Measurements from ENCODE around the gene PVALB.

Gene PVALB

DNA sequence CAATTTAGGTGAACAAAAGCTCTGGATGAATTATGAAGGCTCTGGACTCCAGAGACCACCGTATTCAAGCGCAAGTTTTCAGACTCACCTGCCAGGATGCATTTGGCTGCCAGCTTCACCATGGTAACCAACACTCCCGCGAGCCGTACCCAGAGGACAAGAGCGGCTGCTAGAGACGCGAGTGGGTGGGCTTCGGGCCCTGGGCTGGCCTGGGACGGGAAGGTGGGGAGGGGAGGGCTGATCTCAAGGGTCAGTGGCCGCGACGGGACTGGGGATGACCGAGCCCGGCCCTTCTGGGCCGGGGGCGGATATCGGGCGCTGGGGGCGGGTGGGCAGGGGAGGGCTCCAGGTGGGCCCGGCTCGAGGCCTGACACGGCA, 41.3 kb downstream of the PVALB start:
- no peak for FAIRE-seq
- DNase-seq (ENCODE audit: low spot score), result peak; percentile 4

DNA sequence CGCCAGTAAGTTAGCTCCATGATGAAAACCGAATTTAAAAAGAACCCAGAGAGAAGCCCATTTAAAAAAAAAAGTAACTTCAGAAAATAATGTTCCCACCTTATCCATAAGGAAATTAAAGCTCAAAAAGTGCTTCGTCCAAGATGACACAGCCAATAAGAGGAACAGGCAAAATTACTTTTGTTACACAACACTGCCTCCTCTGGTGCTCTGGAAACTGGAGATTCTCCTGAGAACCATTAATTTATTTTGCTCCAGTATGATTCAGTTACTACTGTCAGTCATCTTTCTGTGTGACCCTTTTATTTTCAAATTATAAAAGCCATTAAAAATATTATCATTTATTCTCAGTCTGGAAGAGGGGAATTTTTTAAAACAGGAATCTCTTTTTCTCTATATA, 42.9 kb downstream of the PVALB start:
- peak; percentile 9 for DNase-seq (ENCODE audit: low spot score)
- FAIRE-seq, result peak; percentile 5

- FAIRE-seq, result no peak
- DNase-seq (ENCODE audit: low spot score), result no peak
These were observed 44.4 kb downstream of the PVALB start for GRCh38 chr22:36772451-36772850.

- FAIRE-seq (no peak), DNase-seq (ENCODE audit: low spot score) (no peak)
These were observed 45.3 kb downstream of the PVALB start for GRCh38 chr22:36771356-36772063.

DNA sequence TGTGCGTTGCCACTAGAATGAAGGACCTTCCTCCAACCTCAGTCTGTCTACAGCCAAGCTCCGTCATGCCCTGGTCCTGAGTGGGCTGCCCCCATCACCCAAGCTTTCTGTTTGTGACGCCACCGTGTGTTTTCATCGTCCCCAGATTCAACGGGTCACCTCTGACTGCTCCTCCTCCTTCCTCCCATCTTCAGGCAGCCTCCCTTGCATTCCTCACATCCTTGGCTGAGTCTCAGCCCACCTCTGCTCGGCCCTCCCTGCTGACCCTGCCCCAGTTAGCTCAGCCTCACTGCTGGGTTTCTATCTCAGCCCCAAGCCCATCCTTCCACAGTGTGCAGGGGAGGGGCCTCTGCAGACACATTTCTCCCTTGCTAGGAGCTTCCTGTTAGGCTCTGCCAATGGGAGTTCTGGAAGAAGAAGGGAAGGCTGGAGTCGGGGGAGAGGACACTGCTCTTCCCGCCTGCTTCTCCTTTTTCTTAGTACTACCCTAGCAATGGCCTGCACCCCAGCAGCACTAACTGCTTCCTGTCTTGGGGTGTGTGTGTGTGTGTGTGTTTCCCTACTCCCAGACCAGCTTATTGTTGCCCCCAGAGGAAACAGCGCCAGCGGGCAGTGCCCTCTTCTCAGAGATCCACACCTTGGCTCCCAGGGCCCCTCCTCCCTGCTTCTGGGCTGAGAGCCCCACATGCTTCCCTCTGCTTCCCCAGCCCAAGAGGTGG, 46.2 kb downstream of the PVALB start:
- DNase-seq (ENCODE audit: low spot score) (no peak), FAIRE-seq (no peak)

DNA sequence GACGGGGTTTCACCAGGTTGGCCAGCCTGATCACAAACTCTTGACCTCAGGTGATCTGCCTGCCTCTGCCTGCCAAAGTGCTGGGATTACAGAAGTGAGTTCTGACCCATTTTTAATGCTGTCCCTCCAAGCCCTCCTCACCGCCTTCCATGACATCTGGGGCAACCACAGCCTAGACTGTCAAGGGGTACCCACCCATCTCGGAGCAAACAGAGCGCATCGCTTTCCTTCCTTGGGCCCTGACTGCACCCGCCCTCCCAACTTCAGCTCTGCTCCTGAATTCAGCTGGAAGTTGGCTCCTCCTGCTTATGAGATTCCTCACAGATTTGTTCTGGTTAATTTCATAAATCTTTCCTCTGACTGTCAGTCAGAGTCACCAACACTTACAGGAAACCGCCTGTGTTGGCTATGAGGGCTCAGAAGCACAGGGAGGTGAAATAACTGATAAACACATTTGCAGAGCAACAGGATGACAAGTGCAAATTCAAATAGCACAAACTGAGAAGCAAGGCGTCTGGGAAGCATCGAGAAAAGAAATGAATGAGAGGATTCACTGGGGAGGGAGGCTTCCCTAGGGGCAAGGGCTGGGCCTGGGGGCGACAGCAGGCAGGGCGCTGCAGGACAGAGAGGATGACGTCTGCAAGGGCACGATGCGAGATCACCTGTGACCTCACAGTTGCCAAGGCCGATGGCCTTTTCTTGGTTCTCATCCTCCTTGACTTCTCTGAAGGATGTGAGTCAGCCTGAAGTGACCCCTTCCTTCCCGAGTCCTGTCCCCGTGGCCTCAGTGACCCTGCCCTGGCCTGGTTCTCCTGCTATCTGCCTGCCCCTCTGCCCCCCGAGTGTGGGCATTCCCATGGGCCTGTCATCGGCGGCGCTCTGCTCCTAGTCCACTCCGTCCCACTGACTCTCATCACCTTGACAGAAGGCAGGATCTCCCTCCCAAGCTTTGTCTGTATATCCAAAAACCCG, 47.0 kb downstream of the PVALB start:
- FAIRE-seq (no peak), DNase-seq (ENCODE audit: low spot score) (no peak)

DNA sequence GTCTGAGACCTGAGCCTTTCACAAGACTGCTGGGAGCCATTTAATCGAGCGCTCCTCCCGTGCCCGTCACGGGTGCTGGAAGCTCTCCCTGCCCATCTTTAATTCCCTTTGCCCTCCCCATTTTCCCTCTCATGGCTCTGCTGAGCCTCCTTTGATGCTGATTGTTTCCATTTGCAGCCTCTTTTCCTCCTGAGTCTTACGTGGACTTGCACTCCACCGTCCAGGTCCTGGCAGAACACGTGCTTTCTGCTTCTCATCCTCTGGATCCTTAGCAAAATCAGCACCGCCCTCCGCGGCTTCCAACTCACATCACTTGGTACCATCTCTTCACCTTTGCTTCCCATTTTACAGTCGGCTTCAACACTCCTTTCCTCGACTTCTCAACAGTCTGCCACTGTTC, 48.2 kb downstream of the PVALB start:
- DNase-seq (ENCODE audit: low spot score), result no peak
- FAIRE-seq, result no peak

GRCh38 chr22:36768141-36768540, 48.7 kb downstream of the PVALB start:
- DNase-seq (ENCODE audit: low spot score), result no peak
- no peak for FAIRE-seq

- FAIRE-seq (no peak), DNase-seq (ENCODE audit: low spot score) (no peak)
These were observed 49.6 kb downstream of the PVALB start for GRCh38 chr22:36767035-36767775.

DNA sequence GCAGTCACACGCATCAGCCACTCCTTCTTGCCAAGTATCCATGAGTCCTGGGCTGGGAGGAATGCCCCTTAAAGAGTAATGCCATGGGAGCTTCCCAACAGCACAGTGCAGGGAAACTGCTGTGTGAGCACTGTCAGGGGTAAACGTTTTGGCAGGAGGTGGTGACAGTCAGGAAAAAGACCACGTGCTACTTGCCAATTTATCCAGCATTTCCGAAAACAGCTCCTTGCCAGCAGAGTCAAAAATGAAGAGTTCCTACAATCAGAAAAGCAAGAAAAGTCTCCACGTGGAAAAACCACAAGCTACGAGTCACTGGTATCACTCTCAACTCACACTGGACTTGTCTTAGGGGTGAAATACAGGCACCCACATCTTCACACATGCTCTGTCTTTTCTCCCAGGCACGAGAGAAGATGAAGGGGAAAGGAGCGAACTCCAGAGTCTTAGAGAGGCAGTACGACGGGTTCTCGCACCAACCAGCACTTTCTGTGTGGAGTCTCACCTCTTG, 50.8 kb downstream of the PVALB start:
- FAIRE-seq (no peak), DNase-seq (ENCODE audit: low spot score) (no peak)

GRCh38 chr22:36765131-36765942, 51.5 kb downstream of the PVALB start:
- DNase-seq (ENCODE audit: low spot score) (no peak), FAIRE-seq (no peak)

DNA sequence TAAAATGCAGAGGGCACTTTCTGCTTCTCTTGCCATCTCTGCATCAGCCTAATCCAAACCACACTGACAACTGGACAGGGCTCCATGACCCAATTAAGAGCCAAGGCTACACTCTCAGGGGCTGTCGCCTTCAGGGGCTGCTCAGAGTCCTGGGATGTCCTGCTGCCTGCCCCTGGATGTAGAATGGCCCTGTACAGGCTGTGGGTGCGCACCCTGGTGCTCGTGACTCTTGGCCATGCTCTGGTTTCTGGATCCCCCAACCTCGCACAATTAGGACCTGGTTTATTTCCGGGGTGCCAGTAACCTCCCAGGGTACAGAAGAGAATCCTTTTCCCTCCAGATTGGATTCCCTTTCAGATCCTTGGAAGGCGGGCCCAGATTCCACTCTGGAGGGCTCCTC, 52.2 kb downstream of the PVALB start:
- DNase-seq (ENCODE audit: low spot score), result no peak
- no peak for FAIRE-seq

DNA sequence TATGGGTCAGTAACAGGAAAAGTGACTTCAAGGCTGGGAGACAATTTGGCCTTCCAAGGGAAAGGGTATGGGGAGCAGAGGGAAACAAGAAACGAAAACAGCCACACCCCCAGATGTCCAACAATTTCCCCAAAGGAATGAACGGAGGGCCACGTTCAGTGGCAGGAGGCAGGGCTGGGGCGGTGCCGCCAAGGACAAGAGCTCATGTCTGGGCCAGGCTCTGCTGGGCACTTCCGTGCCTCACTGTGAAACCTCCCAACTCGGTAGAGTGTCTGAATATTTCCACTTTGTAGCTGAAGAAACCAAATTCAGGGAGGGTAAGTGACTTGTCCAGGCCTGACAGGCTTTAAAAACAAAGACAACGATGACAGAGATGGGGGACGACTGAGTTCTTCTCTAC, 52.8 kb downstream of the PVALB start:
- DNase-seq (ENCODE audit: low spot score), result no peak
- FAIRE-seq, result no peak

DNA sequence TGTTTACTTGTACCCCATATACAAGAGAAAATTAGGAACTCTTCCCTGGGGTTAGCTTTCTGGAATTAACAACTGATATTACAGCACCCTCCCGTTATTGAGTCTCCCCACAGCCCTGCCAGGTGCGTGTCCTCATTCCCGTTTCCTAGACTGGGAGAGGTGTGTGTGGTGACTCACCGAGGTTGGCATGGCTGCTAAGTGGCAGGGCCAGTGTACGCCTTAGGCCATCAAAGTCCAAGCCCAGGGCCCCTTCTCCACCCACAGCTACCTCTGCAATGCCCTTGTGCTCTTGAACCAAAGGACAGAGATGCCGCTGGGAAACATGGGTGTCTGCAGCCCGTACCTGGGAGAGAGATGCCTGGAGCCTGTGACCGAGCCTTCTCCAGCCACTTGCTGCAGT, 53.3 kb downstream of the PVALB start:
- DNase-seq (ENCODE audit: low spot score) (no peak), FAIRE-seq (no peak)

DNA sequence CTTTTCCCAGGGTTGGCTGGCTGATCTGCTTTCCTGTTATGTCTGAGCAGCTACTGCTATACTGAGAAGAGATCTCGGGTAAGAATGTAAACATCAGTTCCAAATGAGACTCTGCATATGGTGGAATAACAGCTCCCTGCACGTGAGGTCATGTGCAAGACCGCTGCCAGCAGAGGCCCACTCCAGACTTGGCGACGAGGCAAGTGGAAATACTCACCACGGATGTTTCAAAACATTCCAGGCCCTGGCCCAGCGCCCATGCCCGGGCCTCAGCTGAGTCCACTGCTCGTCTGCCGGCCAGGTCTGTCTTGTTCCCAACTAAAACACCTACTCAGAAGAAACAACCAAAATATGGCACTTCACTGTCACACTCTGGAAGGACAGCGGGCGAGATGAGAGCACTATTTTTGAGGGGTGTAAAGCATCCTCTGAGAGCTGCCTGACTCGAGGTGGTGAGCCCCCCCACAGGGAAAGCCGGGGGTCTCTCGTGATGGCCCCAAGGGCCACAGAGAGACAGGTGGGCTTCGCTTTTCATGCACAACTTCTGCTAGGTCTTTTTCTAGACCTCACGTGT, 54.1 kb downstream of the PVALB start:
- no peak for FAIRE-seq
- no peak for DNase-seq (ENCODE audit: low spot score)

GRCh38 chr22:36761553-36762240, 55.1 kb downstream of the PVALB start:
- no peak for FAIRE-seq
- no peak for DNase-seq (ENCODE audit: low spot score)

- no peak for FAIRE-seq
- no peak for DNase-seq (ENCODE audit: low spot score)
These were observed 56.0 kb downstream of the PVALB start for GRCh38 chr22:36760786-36761185.

- FAIRE-seq (no peak), DNase-seq (ENCODE audit: low spot score) (no peak)
These were observed 57.2 kb downstream of the PVALB start for GRCh38 chr22:36759481-36760159.

- DNase-seq (ENCODE audit: low spot score), result no peak
- no peak for FAIRE-seq
These were observed 58.0 kb downstream of the PVALB start for GRCh38 chr22:36758792-36759271.

Measured in RCC 7860 (cell line).